GM19239 (cell line): Measurements from ENCODE around the gene PCDHA7.
"Not testable (repeated sequence)": the region's sequence is repeated elsewhere in the genome, so short reads cannot be mapped to it uniquely, and the experiment has no call there.

Source experiments
- DNase-seq: peaks from one replicate; pipeline ENCODE4 v3.0.0; 2011; ENCODE audit warnings: low spot score; ENCODE audit not compliant: insufficient read length
- FAIRE-seq: peaks from 2 replicates; lab custom pipeline; 2011; peaks lifted over from hg19 to GRCh38; lab: Jason Lieb, UNC

The PCDHA7 gene

GRCh38 chr5:140822281-140822629, 11.8 kb upstream of the PCDHA7 start:
- DNase-seq: no peak
- FAIRE-seq: no peak

- not testable (repeated sequence) for FAIRE-seq, DNase-seq
Observed at GRCh38 chr5:140822969-140823368, 11.1 kb upstream of the PCDHA7 start.

GRCh38 chr5:140823475-140823874, 10.6 kb upstream of the PCDHA7 start:
- FAIRE-seq (no peak), DNase-seq (no peak)

- DNase-seq: no peak
- FAIRE-seq: no peak
Observed at GRCh38 chr5:140827704-140828361, 6.2 kb upstream of the PCDHA7 start, which contains the start of gene PCDHA6. Gene PCDHA6 (plus strand): TSS chr5:140827960. CDS start chr5:140828092, 132 bp downstream.

GRCh38 chr5:140828362-140828737, 5.7 kb upstream of the PCDHA7 start:
- FAIRE-seq (no peak), DNase-seq (no peak)

- FAIRE-seq, DNase-seq: not testable (repeated sequence)
Observed at GRCh38 chr5:140829511-140830501, 4.3 kb upstream of the PCDHA7 start.

GRCh38 chr5:140834439-140835008, 455 bp downstream of the PCDHA7 start:
- FAIRE-seq, DNase-seq: not testable (repeated sequence)

- FAIRE-seq (no peak), DNase-seq (no peak)
Observed at GRCh38 chr5:140835622-140836510, 1.8 kb downstream of the PCDHA7 start.

- FAIRE-seq (no peak), DNase-seq (no peak)
Observed at GRCh38 chr5:140840978-140841962, 7.2 kb downstream of the PCDHA7 start, which contains the start of gene PCDHA8. Gene PCDHA8 (plus strand): TSS chr5:140841187. CDS start chr5:140841322, 135 bp downstream.

- no peak for DNase-seq
- FAIRE-seq: no peak
Observed at GRCh38 chr5:140842798-140843733, 9.0 kb downstream of the PCDHA7 start.

GRCh38 chr5:140848139-140849102, 14.4 kb downstream of the PCDHA7 start, which contains the start of gene PCDHA9:
Gene PCDHA9 (plus strand): TSS chr5:140848382. CDS start chr5:140848496, 114 bp downstream.
- FAIRE-seq, DNase-seq: not testable (repeated sequence)

GRCh38 chr5:140849831-140850634, 16.0 kb downstream of the PCDHA7 start:
- not testable (repeated sequence) for FAIRE-seq, DNase-seq

GRCh38 chr5:140855772-140856674, 22.0 kb downstream of the PCDHA7 start, which contains the start of gene PCDHA10:
Gene PCDHA10 (plus strand): TSS chr5:140855897. CDS start chr5:140856049, 152 bp downstream.
- FAIRE-seq (no peak), DNase-seq (no peak)
